Measurements from ENCODE around the gene FARS2.

- TF ChIP-seq POLR2A (IDR thresholded peaks at IDR 0.05; ENCODE audit: low read depth, low read length) (no peak), CTCF (IDR thresholded peaks at IDR 0.05; ENCODE audit: extremely low read depth in 1 of 2, insufficient read depth in 1 of 2, low read depth in 1 of 2, low read length in 2 of 2) (no peak), JUN (IDR thresholded peaks at IDR 0.05; ENCODE audit: borderline replicate concordance, insufficient read depth, insufficient read length, low read depth) (no peak), GATA2 (IDR thresholded peaks at IDR 0.05; ENCODE audit: insufficient read depth, insufficient read length, low read depth, low read length) (no peak), POLR2AphosphoS5 (IDR thresholded peaks at IDR 0.05; ENCODE audit: insufficient read depth, low read depth, low read length) (no peak), EZH2 (IDR thresholded peaks at IDR 0.05; ENCODE audit: borderline replicate concordance, low read depth, low read length, severe bottlenecking) (no peak)
Measured at GRCh38 chr6:5403076-5403475, 141.8 kb downstream of the FARS2 start.
